ENCODE data around the gene DYNC2H1.
A peak's percentile ranks its signal among the peaks of the same experiment; 100 is the strongest.

Gene DYNC2H1, protein sequence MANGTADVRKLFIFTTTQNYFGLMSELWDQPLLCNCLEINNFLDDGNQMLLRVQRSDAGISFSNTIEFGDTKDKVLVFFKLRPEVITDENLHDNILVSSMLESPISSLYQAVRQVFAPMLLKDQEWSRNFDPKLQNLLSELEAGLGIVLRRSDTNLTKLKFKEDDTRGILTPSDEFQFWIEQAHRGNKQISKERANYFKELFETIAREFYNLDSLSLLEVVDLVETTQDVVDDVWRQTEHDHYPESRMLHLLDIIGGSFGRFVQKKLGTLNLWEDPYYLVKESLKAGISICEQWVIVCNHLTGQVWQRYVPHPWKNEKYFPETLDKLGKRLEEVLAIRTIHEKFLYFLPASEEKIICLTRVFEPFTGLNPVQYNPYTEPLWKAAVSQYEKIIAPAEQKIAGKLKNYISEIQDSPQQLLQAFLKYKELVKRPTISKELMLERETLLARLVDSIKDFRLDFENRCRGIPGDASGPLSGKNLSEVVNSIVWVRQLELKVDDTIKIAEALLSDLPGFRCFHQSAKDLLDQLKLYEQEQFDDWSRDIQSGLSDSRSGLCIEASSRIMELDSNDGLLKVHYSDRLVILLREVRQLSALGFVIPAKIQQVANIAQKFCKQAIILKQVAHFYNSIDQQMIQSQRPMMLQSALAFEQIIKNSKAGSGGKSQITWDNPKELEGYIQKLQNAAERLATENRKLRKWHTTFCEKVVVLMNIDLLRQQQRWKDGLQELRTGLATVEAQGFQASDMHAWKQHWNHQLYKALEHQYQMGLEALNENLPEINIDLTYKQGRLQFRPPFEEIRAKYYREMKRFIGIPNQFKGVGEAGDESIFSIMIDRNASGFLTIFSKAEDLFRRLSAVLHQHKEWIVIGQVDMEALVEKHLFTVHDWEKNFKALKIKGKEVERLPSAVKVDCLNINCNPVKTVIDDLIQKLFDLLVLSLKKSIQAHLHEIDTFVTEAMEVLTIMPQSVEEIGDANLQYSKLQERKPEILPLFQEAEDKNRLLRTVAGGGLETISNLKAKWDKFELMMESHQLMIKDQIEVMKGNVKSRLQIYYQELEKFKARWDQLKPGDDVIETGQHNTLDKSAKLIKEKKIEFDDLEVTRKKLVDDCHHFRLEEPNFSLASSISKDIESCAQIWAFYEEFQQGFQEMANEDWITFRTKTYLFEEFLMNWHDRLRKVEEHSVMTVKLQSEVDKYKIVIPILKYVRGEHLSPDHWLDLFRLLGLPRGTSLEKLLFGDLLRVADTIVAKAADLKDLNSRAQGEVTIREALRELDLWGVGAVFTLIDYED (N-terminal part only)

DNA sequence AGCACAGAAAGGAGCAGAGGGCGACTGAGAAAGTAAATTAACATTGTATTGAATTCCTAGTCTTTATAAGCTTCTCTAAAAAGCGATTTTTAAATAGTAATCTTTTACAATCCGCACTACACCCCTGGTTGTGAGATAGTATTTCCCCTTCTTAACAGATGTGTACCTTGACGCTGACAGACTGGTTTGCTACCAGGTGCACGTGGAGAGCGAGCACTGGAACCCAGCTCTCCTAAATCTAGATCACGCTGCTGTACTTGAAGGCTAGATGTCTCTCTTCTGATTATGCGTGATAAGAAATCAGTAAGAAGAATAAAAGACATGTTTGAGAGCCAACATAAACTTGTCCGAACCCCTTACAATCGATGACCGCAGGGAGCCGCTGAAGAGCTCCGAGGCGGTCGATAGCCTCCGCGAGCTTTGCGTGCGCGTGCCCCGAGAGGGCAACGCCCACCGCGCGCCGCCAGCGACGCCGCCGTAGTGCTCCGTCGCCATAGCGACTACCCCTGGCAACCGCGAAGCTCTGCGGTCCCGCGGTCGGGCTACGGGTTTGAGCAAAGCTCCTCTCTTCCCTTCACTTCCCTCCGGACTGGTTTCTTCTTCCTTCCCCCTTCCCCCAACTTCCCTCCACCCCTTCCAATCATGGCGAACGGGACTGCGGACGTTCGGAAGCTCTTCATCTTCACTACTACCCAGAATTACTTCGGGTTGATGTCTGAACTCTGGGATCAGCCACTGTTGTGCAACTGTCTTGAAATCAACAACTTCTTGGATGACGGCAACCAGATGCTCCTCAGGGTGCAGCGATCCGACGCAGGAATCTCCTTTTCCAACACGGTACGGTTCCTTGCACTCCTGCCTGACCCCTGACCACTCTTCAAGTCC is at the start of gene DYNC2H1:
DYNC2H1 (plus strand) TSS at position 494 of the 885 bp plus-strand sequence; CDS start at position 643, 149 bp downstream.
- DNase-seq: peak; percentile 63 to 88

DNA sequence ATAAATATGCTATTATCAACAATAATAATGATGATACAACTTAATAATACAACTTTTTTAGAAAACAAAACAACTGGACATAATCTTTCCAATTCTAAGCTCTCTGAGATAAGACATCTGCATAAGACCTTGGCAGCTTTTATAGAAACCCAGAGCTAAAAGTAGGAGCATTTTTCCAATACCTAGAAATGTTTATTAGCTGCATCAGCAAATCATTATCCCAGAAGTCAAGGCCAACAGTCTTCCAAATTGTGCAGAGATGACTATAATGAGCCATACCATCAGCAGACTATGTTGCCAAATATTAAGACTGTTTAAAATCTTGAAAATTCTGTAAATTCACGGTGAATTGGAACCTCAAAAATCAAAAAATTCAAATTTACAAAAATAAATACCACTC is 47.6 kb upstream of the DYNC2H1 start:
- DNase-seq: no peak

DNA sequence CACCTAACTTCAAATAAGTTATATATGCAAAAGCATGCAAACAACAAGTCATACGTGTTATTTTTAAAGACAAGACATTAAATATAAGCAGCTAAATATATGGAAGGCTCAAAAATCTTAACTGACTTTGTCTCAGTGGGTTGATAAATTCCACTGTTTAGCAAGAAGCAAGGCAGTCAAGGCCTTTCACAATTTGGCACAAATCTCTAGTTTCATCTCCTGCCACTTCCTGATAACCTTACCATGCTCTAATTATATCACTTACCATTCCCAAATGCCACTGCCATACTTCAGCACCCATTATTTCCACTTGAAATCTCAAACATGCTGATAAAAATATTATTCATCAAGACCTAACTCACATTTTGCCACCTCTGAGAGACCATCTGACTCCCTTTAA is 42.1 kb upstream of the DYNC2H1 start:
- DNase-seq: no peak

DNA sequence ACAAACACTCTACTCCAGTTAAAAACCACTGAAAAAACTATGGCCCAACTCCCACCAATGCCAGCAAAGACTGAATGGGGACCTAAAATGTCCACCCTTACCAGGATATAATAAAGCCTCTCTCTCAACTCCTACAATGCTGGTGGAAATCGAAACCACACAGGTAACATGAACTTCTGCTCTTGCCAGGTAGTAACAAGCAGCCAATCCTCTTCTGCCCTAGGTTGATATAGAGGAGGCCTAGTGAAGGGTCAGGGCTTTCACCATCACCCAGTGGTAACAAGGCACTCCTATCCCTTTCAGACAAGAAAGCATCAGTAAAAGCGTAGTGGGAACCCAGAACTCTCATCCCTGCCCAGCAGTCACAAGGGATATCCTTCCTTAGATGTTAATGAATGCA is 39.9 kb upstream of the DYNC2H1 start:
- DNase-seq: no peak

DNA sequence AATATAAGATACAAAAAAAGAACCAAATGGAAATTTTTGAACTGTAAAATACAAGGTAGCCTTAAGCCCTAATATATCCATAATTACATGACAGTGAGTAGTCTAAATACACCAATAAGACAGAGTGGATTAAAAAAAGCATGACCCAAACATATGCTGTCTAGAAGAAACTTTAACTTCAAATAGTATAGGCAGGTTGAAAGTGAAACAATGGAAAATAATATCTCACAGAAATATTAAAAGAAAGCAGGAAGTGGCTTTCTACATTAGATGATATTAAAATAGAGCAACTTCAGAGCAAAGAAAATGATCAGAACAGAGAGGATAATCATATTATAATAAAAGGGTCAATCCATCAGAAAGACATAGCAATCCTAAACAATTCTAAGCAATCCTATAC is 39.1 kb upstream of the DYNC2H1 start:
- no peak for DNase-seq

DNA sequence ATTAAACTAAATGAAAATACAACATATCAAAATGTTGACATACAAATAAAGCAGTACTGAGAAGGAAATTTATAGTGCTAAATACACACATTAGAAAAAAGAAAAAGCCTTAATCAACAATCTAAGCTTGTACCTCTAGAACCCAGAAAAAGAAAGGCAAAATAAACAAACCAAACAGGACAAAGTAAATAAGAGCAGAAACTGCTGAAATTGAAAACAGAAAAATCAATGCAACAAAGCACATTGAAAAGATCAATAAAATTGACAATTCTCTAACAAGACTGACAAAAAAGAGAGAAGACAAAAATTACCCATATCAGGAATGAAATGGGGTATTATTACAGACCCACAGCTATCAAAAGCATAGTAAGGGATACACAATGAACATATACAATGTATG is 38.2 kb upstream of the DYNC2H1 start:
- DNase-seq: no peak

DNA sequence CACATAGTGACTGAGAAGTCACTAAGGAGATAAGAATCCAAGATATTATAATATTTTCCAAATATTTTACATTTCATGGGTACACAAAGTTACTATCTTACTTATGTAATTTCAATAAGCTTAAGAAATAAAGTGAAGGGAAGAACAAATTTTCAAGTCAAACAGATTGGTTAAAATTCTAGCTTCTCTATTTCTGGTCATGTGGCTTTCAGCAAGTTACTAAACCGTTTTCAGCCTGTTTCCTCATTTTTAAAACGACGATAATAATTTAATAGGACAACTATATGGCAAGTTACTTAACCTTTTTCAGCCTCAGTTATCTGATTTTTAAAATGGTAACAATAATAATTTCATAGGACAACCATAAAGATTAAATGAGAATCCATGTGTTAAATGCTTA is 32.9 kb upstream of the DYNC2H1 start:
- DNase-seq: no peak

DNA sequence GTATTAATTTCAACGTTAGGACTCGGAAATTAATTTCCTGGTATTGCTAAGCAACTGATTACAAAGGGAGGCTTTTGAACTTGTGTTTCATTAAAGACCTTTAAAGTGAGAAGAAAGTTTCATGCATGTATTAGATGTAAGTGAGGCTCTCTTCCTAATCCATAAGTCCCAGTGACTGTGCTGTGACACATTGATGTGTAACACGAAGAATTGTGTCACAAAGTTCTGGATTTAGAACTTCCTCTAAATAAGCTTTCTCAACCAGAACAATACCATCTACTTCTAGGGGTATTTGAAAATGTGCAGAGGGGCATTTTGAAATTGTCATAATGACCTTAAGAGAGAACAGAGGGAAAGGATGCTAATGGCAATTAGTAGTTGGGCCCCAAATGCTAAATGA is 31.7 kb upstream of the DYNC2H1 start:
- no peak for DNase-seq

DNA sequence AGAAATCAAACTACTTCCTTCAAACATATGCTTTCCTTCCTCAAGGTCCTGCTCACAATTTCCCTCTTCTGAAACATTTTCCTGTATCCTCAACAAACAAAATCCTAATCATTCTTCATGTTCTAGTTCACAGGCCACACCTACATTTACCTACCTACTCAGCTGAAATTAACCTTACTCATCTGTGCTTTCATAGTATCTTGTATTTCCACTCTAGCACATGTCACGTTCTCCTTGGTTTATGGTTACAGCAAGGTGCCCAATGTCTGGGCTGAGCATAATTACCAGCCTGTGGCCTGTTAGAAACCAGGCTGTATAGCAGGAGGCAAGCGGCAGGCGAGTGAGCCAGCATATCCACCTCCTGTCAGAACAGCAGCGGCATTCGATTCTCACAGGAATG is 30.5 kb upstream of the DYNC2H1 start:
- no peak for DNase-seq

DNA sequence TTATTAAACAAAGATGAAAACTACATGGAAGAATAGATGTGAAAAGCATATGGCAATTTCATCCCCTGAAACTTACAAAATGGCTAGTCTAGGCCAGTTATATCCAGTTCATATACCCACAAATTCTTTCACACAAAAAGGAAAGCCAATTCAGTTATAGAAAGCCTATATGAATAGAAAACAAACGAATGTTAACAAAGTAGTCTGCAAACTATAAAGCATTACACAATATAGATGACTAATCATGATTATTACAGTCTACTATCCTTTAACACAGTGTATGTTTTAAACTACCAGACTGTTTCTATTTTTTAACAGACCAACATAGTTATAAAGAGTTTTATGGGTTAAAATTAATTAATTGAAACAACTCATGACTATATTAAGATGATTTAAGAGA is 29.4 kb upstream of the DYNC2H1 start:
- DNase-seq: no peak

DNA sequence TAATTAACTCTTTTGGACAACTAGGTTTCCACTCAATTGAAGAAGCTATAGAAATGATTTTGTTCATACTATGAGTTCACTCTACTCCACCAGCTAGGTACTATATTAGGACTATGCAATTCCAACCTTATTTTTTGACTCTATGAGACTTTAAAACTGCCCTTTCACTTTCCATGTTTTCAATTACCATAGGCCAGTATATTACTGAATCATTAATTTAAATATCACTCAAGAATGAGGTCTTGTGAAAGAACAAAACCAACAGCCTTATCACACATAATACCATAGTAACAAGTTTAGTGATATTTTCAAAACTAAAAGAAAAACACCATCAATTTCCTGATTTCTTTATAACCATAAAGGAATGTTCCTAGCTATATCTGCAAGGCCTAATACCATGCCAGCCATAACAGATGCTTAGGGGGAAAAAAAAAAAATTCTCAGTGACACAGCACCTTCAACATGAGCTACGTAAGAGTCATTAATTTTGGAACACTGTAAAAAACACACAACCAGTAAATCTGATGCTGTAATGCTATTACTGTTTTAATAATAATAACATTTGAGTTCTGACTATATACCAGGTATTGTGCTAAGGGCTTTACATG is 23.4 kb upstream of the DYNC2H1 start:
- no peak for DNase-seq

DNA sequence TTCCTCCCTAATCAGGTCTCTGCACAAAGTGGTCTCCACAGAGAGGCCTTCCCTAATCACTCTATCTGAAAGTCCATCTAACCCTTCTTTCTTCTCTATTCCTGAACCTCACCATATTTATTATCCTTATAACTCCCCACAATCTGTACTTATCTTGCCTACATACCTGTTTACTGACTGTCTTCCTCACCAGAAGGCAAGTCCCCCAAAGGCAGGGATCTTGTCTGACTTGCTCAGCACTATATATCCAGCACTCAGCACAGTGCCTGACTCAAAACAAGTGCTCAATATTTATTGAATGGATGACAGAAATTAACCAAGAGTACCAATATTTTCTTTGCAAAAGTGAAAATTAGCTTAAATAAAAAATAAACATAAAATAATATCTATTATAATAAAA is 22.8 kb upstream of the DYNC2H1 start:
- no peak for DNase-seq

DNA sequence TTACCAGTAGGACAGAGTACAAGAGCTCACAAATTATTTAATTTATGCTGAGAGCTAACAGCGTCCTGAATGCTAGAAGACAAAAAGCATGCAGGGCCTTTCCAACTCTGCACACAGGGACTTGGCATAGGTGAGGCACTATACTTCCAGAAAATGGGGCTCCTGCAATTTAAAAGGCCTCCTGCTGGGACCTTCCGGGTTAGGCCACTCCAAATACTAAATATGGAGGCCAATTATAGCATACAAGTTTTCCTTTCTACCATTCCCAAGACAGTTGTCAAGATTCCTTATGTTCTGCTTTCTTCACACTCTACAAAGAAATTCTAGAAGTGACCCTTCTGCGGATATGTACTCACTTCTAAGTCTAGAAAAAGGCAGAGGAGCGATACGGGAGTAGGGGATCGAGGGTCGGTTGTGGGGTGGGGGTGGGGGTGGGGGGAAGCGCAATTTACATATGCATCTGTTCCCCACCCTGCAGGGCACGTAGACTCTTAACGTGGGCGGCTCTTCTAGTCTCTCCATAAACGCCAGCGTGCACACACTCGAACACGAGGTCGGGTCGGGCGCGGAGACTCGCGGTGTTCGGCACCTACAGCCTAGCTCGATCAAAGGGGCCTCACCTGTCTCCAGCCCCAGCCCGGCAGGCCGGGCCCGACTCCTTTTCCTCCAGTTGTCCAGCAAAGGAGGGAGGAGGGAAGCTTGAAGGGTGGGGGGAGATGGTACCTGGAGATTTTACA is 18.0 kb upstream of the DYNC2H1 start:
- DNase-seq: peak in 1 of 2 experiments; percentile 34

DNA sequence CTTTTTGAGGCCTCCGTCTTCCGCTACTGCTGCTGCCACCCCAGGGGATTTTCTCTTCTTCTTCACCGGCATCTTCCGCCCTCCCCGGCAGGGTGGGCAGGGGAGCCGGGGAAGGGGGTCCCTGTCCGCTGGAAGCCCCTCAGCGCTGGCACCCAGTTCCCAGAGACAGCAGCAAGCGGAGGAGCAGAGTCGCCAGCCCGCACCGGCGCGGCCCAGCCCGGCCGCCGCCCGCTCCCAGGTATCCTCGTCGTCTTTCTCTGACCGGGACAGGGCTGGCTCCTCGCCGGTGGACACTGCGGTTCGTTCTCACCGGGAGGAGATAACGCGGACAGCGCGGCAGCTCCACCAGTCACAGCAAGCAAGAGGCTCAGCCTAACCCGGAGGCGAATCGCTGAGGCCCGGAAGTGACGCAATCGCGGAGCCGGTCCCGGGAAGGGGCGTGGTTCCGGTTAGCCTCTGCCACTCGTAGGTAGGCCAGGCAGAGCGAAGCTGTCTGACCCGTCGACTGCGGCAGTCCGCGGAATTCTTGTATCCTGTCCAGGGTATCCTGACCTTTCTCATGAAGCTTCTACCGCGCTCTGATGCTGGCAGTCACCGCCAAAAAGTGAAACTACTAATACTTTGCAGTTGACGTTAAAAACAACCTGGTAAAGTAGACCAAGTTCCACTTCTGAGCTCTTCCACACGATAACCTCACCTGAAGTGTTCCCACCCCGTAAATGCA is 17.3 kb upstream of the DYNC2H1 start, which contains the start of gene DCUN1D5:
DCUN1D5 (minus strand) TSS at position 360 of the 724 bp plus-strand sequence; CDS start at position 72, 288 bp downstream.
- peak; percentile 87 to 89 for DNase-seq

DNA sequence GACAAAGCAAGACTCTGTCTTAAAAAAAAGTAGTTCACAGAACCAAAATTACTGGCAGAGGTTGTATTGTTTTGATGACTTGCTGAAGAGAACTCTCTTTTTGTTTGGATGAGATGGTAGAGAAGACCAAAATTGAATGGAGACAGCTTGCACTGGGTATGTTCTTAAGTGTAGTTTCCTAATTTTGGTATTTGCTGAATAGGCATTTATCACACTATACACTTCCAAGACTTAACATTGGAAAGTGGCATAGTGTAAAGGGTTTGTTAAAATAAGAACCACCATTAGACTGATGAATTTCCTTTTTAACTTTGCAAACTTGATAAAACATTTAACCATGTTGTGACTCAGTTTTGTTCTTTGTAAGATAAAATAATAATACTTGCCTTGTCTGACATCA is 11.9 kb upstream of the DYNC2H1 start:
- DNase-seq: no peak

DNA sequence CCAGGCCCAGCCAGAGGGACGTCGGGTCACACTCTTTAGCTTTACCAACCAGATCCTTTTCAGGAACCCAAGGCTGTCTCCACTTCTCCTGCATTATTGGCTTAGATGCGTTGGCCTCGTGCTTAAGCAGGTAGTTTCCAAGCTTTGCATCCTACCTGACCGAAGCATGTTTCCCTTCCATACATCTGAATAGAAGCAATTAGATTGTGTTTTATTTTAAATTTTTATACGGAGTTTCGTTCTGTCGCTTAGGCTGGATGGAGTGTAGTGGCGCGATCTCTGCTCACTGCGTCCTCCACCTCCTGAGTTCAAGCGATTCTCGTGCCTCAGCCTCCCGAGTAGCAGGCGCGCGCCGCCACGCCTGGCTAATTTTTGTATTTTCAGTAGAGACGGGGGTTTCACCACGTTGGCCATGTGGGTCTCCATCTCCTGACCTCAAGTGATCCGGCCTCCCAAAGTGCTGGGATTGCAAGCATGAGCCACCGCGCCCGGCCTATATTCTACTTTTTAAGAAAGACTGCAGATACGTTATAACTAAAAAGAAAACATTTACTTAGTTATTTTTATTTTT is 677 bp downstream of the DYNC2H1 start:
- DNase-seq: no peak

DNA sequence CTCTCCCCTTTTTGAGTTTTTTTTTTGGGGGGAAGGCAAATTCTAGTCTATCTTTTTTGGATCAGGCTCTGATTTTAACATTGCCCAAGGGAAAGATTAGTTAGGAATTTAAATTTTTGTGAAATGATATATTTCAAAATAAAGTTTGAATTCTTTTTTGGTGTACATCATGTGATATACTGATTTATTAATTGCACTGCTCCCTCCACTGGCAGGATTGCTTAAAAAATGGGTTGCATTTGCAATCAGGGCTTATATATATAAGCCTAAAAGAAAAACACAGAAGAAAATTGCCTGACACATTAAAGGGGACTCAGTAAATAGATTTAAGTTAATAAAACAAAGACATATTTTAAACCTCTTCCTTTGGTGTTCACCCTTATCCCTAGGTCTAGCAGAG is 1.2 kb downstream of the DYNC2H1 start:
- DNase-seq: no peak

DNA sequence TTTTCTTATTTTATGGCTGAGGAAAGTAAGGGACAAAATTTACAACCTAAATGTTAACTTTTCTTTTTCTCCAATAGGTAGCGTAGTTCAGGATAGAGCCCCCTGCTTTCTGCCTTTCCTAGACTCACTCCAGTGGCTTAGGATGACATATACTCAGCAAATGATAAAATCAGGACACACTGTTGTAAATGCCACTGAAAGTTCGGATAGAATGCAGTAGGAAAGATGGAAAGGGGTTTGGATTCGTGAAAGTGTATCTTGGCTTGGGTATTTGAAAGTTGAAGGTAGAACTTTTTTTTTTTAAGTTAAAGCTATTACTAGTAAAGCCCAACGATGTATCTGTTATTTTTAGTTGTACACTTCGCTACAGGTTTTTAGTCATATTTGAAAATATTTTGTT is 2.2 kb downstream of the DYNC2H1 start:
- no peak for DNase-seq

DNA sequence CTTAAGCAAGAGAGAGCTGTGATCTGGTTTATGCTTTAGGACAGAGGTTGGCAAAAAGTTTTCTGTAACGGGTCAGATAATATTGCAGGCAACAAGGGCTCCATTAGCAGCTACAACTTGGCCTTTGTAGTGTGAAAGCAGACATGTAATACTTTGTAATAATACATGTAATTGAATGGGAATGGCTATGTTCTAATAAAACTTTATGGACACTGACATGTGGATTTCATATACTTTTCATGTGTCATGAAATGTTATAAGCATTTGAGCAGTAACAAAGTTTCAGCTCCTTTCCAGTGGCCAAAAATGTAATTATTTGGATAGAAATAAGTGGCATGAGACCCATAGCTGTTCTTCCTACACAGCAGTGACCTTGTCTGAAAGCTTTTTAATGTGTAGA is 3.1 kb downstream of the DYNC2H1 start:
- DNase-seq: no peak

DNA sequence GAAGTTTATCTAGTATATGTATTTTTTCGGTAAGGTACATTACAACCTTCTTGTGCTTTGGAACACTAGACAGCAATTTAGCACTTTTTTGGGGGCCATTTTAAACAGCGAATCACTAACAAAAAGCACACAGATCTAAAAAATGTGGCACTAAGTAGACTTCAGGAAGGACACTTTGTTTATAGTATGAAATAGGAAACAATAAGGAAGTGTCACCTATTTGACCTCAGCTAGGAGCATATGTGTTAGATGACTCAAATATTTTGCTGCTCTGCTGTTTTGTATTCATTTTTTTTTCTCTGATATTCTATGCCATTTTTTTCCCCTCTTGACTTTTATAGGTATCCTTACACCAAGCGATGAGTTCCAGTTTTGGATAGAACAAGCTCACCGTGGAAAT is 5.6 kb downstream of the DYNC2H1 start:
- no peak for DNase-seq
